HG03354 (cell line): ENCODE data around the gene FES.
"Not testable (repeated sequence)": the region's sequence is repeated elsewhere in the genome, so short reads cannot be mapped to it uniquely, and the experiment has no call there.

Experiments
- ATAC-seq: cut with Tn5 transposase; IDR thresholded peaks from one replicate; pipeline ENCODE4 v1.9.1; 2021; ENCODE audit warnings: mild to moderate bottlenecking; ENCODE audit not compliant: unreplicated experiment, poor library complexity, severe bottlenecking

FES gene

GRCh38 chr15:90873998-90874605, 10.2 kb upstream of the FES start:
- no peak for ATAC-seq

GRCh38 chr15:90874986-90875385, 9.3 kb upstream of the FES start:
- ATAC-seq, result not testable (repeated sequence)

- ATAC-seq, result no peak
These were observed 8.7 kb upstream of the FES start for GRCh38 chr15:90875549-90875981.

- no peak for ATAC-seq
These were observed 8.3 kb upstream of the FES start for GRCh38 chr15:90876046-90876445.

GRCh38 chr15:90876512-90877170, 7.7 kb upstream of the FES start:
- ATAC-seq, result no peak

GRCh38 chr15:90877315-90877714, 7.0 kb upstream of the FES start:
- ATAC-seq, result no peak

GRCh38 chr15:90877996-90878395, 6.3 kb upstream of the FES start:
- ATAC-seq, result no peak

- ATAC-seq, result no peak
These were observed 5.6 kb upstream of the FES start for GRCh38 chr15:90878660-90879059.

GRCh38 chr15:90879730-90880366, 4.5 kb upstream of the FES start:
- no peak for ATAC-seq

- no peak for ATAC-seq
These were observed 3.7 kb upstream of the FES start for GRCh38 chr15:90880381-90881145.

GRCh38 chr15:90881181-90881977, 2.9 kb upstream of the FES start:
- ATAC-seq, result no peak

GRCh38 chr15:90881978-90882721, 2.2 kb upstream of the FES start:
- ATAC-seq, result no peak

GRCh38 chr15:90882781-90883525, 1.4 kb upstream of the FES start:
- ATAC-seq, result no peak

- ATAC-seq, result no peak
These were observed 753 bp upstream of the FES start for GRCh38 chr15:90883526-90883975.

- ATAC-seq, result peak; percentile 14
These were observed 571 bp downstream of the FES start for GRCh38 chr15:90884719-90885431.

GRCh38 chr15:90885432-90886290, 1.4 kb downstream of the FES start:
- ATAC-seq, result peak; percentile 55

GRCh38 chr15:90886291-90886614, 1.9 kb downstream of the FES start:
- ATAC-seq, result no peak
